ENCODE data around the gene KPNA1.

DNA sequence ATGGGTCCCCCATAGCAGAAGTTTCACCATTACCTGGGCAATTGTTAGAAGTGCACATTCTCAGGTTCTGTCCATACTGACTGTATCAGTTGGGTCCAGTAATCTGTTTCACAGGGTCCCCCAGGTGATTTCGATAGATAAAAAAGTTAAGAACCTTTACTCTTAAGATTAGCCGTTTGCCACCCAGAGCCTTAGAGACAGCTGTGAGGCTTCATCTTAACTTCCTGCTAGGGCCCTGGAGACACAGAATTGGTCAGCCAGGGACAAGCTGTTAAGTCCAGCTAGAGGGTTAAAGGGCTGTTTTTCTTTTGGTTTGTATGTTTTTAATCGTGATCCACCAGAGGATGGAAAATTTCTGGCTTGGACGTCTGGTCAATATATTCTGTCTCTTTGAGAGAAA is 124.1 kb downstream of the KPNA1 start:
- TF ChIP-seq CTCF (IDR thresholded peaks at IDR 0.05) (no peak), POLR2A (IDR thresholded peaks at IDR 0.05) (no peak)
